Measurements from ENCODE around the gene PRKCH. TPM values are rescaled to one million over a fixed set of nuclear protein-coding genes. Genes with fewer than 3 reads are reported as not detected.

The PRKCH gene
- total RNA-seq, 1 donor from 2014 or later: 20.2 TPM

- Histone ChIP-seq H3K27me3 (no peaks in the 10 kb centered on the region), H3K4me1 (peaks cover 4 to 22% of the 10 kb centered on the region in 2 donors), H3K36me3 (no peaks in the 10 kb centered on the region), H3K27ac (no peak overlapping the region), H3K4me3 (no peak overlapping the region), H3K9me3 (no peaks in the 10 kb centered on the region)
- DNase-seq (ENCODE audit: low spot score in 2 of 2): peak in 1 of 2 donors; percentile 41
- intact Hi-C loops (cut with DNase I): no loop called here
- TF ChIP-seq CTCF (IDR thresholded peaks at IDR 0.05): no peak
Measured at GRCh38 chr14:61557854-61558253, 236.5 kb downstream of the PRKCH start.

DNA sequence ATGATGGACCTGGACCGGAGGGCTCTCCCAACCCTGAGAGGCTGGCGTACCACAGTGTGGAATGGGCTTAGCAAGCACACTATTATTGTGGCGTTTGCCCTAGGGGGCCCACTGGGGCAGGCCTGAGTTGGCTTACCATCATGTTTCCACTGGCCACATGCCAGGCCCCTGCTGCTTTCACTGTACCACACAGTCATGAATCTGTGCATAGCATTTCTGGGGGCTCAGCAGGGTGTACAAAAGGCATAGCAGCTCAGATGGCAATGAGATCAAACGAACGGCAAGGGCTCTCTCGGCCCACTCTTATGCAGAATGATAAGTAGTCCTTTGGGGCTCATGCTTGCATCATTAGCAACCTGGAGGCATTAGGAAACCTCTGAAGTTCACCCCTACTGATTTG, 236.9 kb downstream of the PRKCH start:
- DNase-seq (ENCODE audit: low spot score in 2 of 2): peak in 1 of 2 donors; percentile 63
- intact Hi-C loops (cut with DNase I): no loop called here
- no peaks in the 10 kb centered on the region for H3K36me3 ChIP-seq

DNA sequence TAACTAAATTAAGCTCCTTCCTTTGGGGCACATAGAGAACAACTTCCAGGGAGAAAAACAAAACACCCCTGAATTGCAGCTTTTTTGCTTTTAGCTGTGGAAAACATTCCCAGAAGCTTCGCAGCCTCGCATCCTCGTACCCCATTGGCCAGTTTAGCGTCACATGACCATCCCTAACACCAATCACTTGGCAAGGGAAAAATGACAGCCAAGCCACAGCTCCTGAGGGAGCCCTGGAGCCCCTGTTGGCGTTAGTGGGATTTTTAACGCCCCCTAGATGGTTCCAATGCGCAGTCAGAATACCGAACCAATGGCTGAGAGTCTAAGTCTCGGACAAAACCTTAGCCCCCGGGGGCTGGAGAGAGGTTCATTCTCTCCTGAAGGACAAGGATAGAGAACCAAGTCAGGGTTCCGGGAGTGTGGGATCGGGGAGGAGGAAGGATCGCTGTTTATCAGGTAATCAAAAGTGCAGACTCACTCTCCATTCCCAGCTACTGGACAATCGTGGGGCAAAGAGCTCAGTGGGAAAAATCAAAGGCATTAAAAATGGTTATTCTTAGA, 238.3 kb downstream of the PRKCH start:
- Histone ChIP-seq H3K36me3 (no peaks in the 10 kb centered on the region), H3K9me3 (no peaks in the 10 kb centered on the region), H3K4me1 (peaks cover 0 to 12% of the 10 kb centered on the region in 2 donors), H3K27ac (peak overlapping the region in 1 of 2 donors; percentile 66), H3K4me3 (no peak overlapping the region), H3K27me3 (no peaks in the 10 kb centered on the region)
- DNase-seq (ENCODE audit: low spot score in 2 of 2): peak in 1 of 2 donors; percentile 28
- no peak for TF ChIP-seq CTCF (IDR thresholded peaks at IDR 0.05)
- intact Hi-C loops (cut with DNase I): loop anchor here (2.0 to 5.0 kb wide), 2 partner anchors 13 to 82 kb away; no protein-coding TSS in a partner anchor

More for the DNA sequence above, 236.9 kb downstream of the PRKCH start:
- Histone ChIP-seq H3K4me3 (no peak overlapping the region), H3K27me3 (no peaks in the 10 kb centered on the region), H3K4me1 (peaks cover under 1 to 18% of the 10 kb centered on the region in 2 donors), H3K9me3 (no peaks in the 10 kb centered on the region), H3K27ac (no peak overlapping the region)
- TF ChIP-seq CTCF (IDR thresholded peaks at IDR 0.05): no peak

- TF ChIP-seq CTCF (IDR thresholded peaks at IDR 0.05): no peak
- Histone ChIP-seq H3K27me3 (no peaks in the 10 kb centered on the region), H3K4me3 (no peak overlapping the region), H3K27ac (peak overlapping the region in 1 of 2 donors; percentile 66), H3K9me3 (no peaks in the 10 kb centered on the region), H3K4me1 (peaks cover 0 to 12% of the 10 kb centered on the region in 2 donors), H3K36me3 (no peaks in the 10 kb centered on the region)
- peak in 1 of 2 donors; percentile 16 for DNase-seq (ENCODE audit: low spot score in 2 of 2)
- intact Hi-C loops (cut with DNase I): loop anchor here (2.0 to 5.0 kb wide), 2 partner anchors 14 to 83 kb away; no protein-coding TSS in a partner anchor
Measured at GRCh38 chr14:61560323-61560722, 238.9 kb downstream of the PRKCH start.

- Histone ChIP-seq H3K36me3 (no peaks in the 10 kb centered on the region), H3K27ac (peak overlapping the region; percentile 66 to 71), H3K4me3 (no peak overlapping the region), H3K9me3 (no peaks in the 10 kb centered on the region), H3K27me3 (no peaks in the 10 kb centered on the region), H3K4me1 (peaks cover 0 to 12% of the 10 kb centered on the region in 2 donors)
- peak in 1 of 2 donors; percentile 54 for DNase-seq (ENCODE audit: low spot score in 2 of 2)
- intact Hi-C loops (cut with DNase I): loop anchor here (2.0 to 5.0 kb wide), 2 partner anchors 14 to 84 kb away; no protein-coding TSS in a partner anchor
- TF ChIP-seq CTCF (IDR thresholded peaks at IDR 0.05): no peak
Measured at GRCh38 chr14:61561104-61561503, 239.7 kb downstream of the PRKCH start.

Data from ascending aorta (tissue), 2 donors.